CD14-positive monocyte (primary cell): ENCODE measurements around the gene GRID2. TPM values are rescaled to one million over a fixed set of nuclear protein-coding genes. Genes with fewer than 3 reads are reported as not detected.
"Not testable (repeated sequence)": the region's sequence is repeated elsewhere in the genome, so short reads cannot be mapped to it uniquely, and the experiment has no call there.

Experiments
- DNase-seq, 3 donors: peaks; one replicate each; pipeline ENCODE4 v3.0.0-alpha.2; 2011 to 2022
- H2AFZ ChIP-seq: 2 replicates; pipeline ENCODE4 v1.6.0; 2012; ENCODE audit warnings: mild to moderate bottlenecking, low read depth, low read length, inconsistent platforms; ENCODE audit not compliant: insufficient read depth, poor library complexity, severe bottlenecking
- H3K27ac ChIP-seq, 2 donors: 1 replicate in 1 of 2; 2 replicates in 1 of 2; pipeline ENCODE4 v1.5.1; 2012 to 2013; ENCODE audit warnings: low read length in 2 of 2, control low read depth in 1 of 2, inconsistent platforms in 1 of 2, low read depth in 1 of 2, mild to moderate bottlenecking in 1 of 2
- H3K27me3 ChIP-seq, 2 donors: one replicate each; pipeline versions ENCODE4 v1.6.0 to v1.6.1; 2011 to 2013; ENCODE audit warnings: low read length in 2 of 2; ENCODE audit not compliant: control insufficient read depth in 2 of 2, insufficient read depth in 2 of 2
- H3K36me3 ChIP-seq, 2 donors: replicated peaks in 1 of 2; 1 replicate in 1 of 2; 2 replicates in 1 of 2; pipeline versions ENCODE4 v1.5.1 to v1.6.1; 2012 to 2013; ENCODE audit warnings: low read length in 2 of 2, control low read depth in 1 of 2, inconsistent platforms in 1 of 2, mild to moderate bottlenecking in 1 of 2; ENCODE audit not compliant: insufficient read depth in 2 of 2, control insufficient read depth in 1 of 2
- H3K4me1 ChIP-seq, 2 donors: 1 replicate in 1 of 2; 2 replicates in 1 of 2; pipeline versions ENCODE4 v1.5.1 to v1.6.1; 2012 to 2013; ENCODE audit warnings: low read length in 2 of 2, control low read depth in 1 of 2, inconsistent platforms in 1 of 2, mild to moderate bottlenecking in 1 of 2, moderate library complexity in 1 of 2; ENCODE audit not compliant: insufficient read depth in 2 of 2, control insufficient read depth in 1 of 2
- H3K4me2 ChIP-seq: replicated peaks from 2 replicates; pipeline ENCODE3; 2012; ENCODE audit warnings: low read length, moderate library complexity, mild to moderate bottlenecking; ENCODE audit not compliant: poor library complexity, severe bottlenecking; ENCODE audit errors: extremely low read depth
- H3K4me3 ChIP-seq, 3 experiments: fragments of 200-600 bp in 1 of 3; sonication (generic) in 1 of 3; replicated peaks in 1 of 3; 1 replicate in 2 of 3; 2 replicates in 1 of 3; pipeline ENCODE4 v1.5.1; 2011 to 2013; ENCODE audit warnings: low read length in 3 of 3, mild to moderate bottlenecking in 3 of 3, control low read depth in 2 of 3, low read depth in 2 of 3, inconsistent platforms in 1 of 3, moderate library complexity in 1 of 3
- H3K79me2 ChIP-seq: 2 replicates; pipeline ENCODE4 v1.6.0; 2012; ENCODE audit warnings: mild to moderate bottlenecking, control low read depth, inconsistent platforms, low read length, moderate library complexity; ENCODE audit not compliant: insufficient read depth
- H3K9ac ChIP-seq: 2 replicates; pipeline ENCODE4 v1.6.0; 2017; ENCODE audit warnings: low read length, mild to moderate bottlenecking; ENCODE audit not compliant: insufficient read depth, poor library complexity, severe bottlenecking
- H3K9me3 ChIP-seq, 2 donors: replicated peaks in 1 of 2; 1 replicate in 1 of 2; 2 replicates in 1 of 2; pipeline versions ENCODE4 v1.5.1 to v1.6.1; 2012 to 2013; ENCODE audit warnings: low read length in 2 of 2, control low read depth in 1 of 2; ENCODE audit not compliant: control insufficient read depth in 1 of 2, insufficient read depth in 1 of 2
- H4K20me1 ChIP-seq: 2 replicates; pipeline ENCODE4 v1.6.0; 2012; ENCODE audit warnings: mild to moderate bottlenecking, low read length, control low read depth, moderate library complexity; ENCODE audit not compliant: insufficient read depth
- H3K27ac Mint-ChIP-seq, 7 donors: one replicate each; pipeline ENCODE4 v1.8.0; 2020; ENCODE audit warnings: mild to moderate bottlenecking in 7 of 7, mixed read lengths in 7 of 7, moderate library complexity in 6 of 7, inconsistent platforms in 2 of 7
- H3K27me3 Mint-ChIP-seq, 3 donors: one replicate each; pipeline ENCODE4 v1.8.0; 2021 to 2022; ENCODE audit warnings: low read depth in 3 of 3, mild to moderate bottlenecking in 3 of 3, mixed read lengths in 3 of 3, moderate library complexity in 3 of 3, inconsistent platforms in 1 of 3
- H3K36me3 Mint-ChIP-seq, 2 donors: one replicate each; pipeline ENCODE4 v1.8.0; 2020; ENCODE audit warnings: mixed read lengths in 2 of 2, inconsistent platforms in 1 of 2, mild to moderate bottlenecking in 1 of 2
- H3K4me1 Mint-ChIP-seq: one replicate; pipeline ENCODE4 v1.8.0; 2020; ENCODE audit warnings: mild to moderate bottlenecking, mixed read lengths
- H3K4me3 Mint-ChIP-seq, 2 donors: one replicate each; pipeline ENCODE4 v1.8.0; 2020; ENCODE audit warnings: mild to moderate bottlenecking in 2 of 2, mixed read lengths in 2 of 2, moderate library complexity in 1 of 2
- H3K9me3 Mint-ChIP-seq, 7 donors: one replicate each; pipeline ENCODE4 v1.8.0; 2020 to 2022; ENCODE audit warnings: mixed read lengths in 7 of 7, mild to moderate bottlenecking in 6 of 7, moderate library complexity in 6 of 7, inconsistent platforms in 2 of 7
- CTCF ChIP-seq: fragments of 200-600 bp; IDR thresholded peaks from one replicate; pipeline ENCODE4 v1.8.0; 2022; ENCODE audit warnings: antibody characterized with exemption, mild to moderate bottlenecking
- WGBS: methylation state at CpG from one replicate; pipeline ENCODE4 v1.1.5; 2013; ENCODE audit warnings: missing lambda C conversion rate; ENCODE audit not compliant: insufficient coverage; 5-methylcytosine and 5-hydroxymethylcytosine counted together
- intact Hi-C, 2 donors: fragments of 100-400 bp; cut with micrococcal nuclease; formaldehyde crosslinking; loops; one replicate each; pipeline versions ENCODE4 v1.15.0 to v1.15.1; 2023
- polyA plus RNA-seq, 3 donors: library from polyadenylated mRNA; depleted of rRNA in 1 of 3; unstranded in 2 of 3; stranded (reverse) in 1 of 3; fragments of 300-500 nt in 2 of 3; fragments of >200 nt in 1 of 3; fragmentation: Illumina TruSeq in 2 of 3; gene quantifications; 1 replicate in 2 of 3; 2 replicates in 1 of 3; pipeline ENCODE4 v1.2.3, GENCODE V29; 2012 to 2021

GRID2 gene
- polyA plus RNA-seq, 3 donors: not detected

GRCh38 chr4:92445127-92445526 is 141.4 kb downstream of the GRID2 start:
- Mint-ChIP-seq H3K4me3 (no peak overlapping the region), H3K4me1 (no peaks in the 10 kb centered on the region), H3K36me3 (no peaks in the 10 kb centered on the region), H3K27ac (no peak overlapping the region), H3K27me3 (peaks cover 0 to 4% (median 0%) of the 10 kb centered on the region in 3 donors), H3K9me3 (peaks cover 3 to 20% (median 13%) of the 10 kb centered on the region in 7 donors)
- H4K20me1 ChIP-seq: no peaks in the 10 kb centered on the region
- DNase-seq: no peak
- H3K9me3 ChIP-seq: no peaks in the 10 kb centered on the region
- no peak overlapping the region for H3K9ac ChIP-seq
- no peaks in the 10 kb centered on the region for H3K36me3 ChIP-seq
- no peak overlapping the region for H3K27ac ChIP-seq
- intact Hi-C loops: no loop called here
- no peaks in the 10 kb centered on the region for H3K4me1 ChIP-seq
- H3K79me2 ChIP-seq: no peaks in the 10 kb centered on the region
- no CpG with 5 or more reads among the region's 1 CpG for WGBS
- H3K27me3 ChIP-seq: no peaks in the 10 kb centered on the region
- H3K4me3 ChIP-seq: no peak overlapping the region
- no peak for TF ChIP-seq CTCF
- no peak overlapping the region for H3K4me2 ChIP-seq
- no peak overlapping the region for H2AFZ ChIP-seq

GRCh38 chr4:92447255-92447905 is 143.6 kb downstream of the GRID2 start:
- no peak overlapping the region for H2AFZ ChIP-seq
- no peaks in the 10 kb centered on the region for H3K4me1 ChIP-seq
- Mint-ChIP-seq H3K4me3 (no peak overlapping the region), H3K27ac (no peak overlapping the region), H3K9me3 (peaks cover 0 to 11% (median 6%) of the 10 kb centered on the region in 7 donors), H3K36me3 (no peaks in the 10 kb centered on the region), H3K27me3 (peaks cover 0 to 5% (median 0%) of the 10 kb centered on the region in 3 donors), H3K4me1 (no peaks in the 10 kb centered on the region)
- DNase-seq: no peak
- intact Hi-C loops: no loop called here
- 100% methylated on average over 1 of the region's 1 CpG for WGBS
- no peak overlapping the region for H3K27ac ChIP-seq
- H3K9me3 ChIP-seq: no peaks in the 10 kb centered on the region
- no peak overlapping the region for H3K9ac ChIP-seq
- no peaks in the 10 kb centered on the region for H3K36me3 ChIP-seq
- no peak overlapping the region for H3K4me3 ChIP-seq
- no peaks in the 10 kb centered on the region for H4K20me1 ChIP-seq
- no peaks in the 10 kb centered on the region for H3K27me3 ChIP-seq
- TF ChIP-seq CTCF: no peak
- no peaks in the 10 kb centered on the region for H3K79me2 ChIP-seq
- H3K4me2 ChIP-seq: no peak overlapping the region

- H3K27ac Mint-ChIP-seq, H4K20me1 ChIP-seq, H3K9ac ChIP-seq, H3K4me2 ChIP-seq, H3K9me3 ChIP-seq, H3K79me2 ChIP-seq, H3K4me3 Mint-ChIP-seq, H2AFZ ChIP-seq, H3K4me3 ChIP-seq, H3K36me3 ChIP-seq, intact Hi-C loops, H3K4me1 Mint-ChIP-seq, H3K4me1 ChIP-seq, H3K27me3 Mint-ChIP-seq, H3K27ac ChIP-seq, H3K36me3 Mint-ChIP-seq, H3K27me3 ChIP-seq, DNase-seq, H3K9me3 Mint-ChIP-seq: not testable (repeated sequence)
- WGBS: no CpG with 5 or more reads among the region's 5 CpGs
Observed at GRCh38 chr4:92448176-92448575, 144.4 kb downstream of the GRID2 start.
